GM19099 (cell line): ENCODE measurements around the gene SMIM24.

Source experiments
- POLR2A ChIP-seq: IDR thresholded peaks from 3 replicates; pipeline ENCODE4 v1.6.1; 2011; ENCODE audit warnings: low read depth; ENCODE audit not compliant: insufficient read length; ENCODE audit errors: extremely low read depth

Gene SMIM24

DNA sequence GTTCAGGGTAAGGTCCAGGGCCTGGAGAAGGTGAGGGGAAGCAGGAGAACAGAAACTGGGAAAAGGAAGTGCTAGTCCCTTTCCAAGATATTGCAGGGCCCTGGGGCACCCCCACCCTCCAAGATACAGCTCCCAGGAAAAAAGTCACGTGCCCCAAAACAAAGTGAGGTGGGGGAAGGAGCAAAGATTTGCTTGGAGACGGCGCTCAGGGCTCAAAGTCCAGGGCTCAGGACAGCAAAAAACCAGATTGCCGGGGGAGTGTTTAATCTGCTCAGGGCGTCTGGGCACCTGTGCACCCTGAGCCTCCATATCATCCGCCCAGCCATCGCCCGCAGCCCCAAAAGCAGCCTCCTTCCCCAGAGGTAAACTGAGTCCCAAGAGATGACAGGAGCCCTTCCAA, 6.3 kb downstream of the SMIM24 start:
- TF ChIP-seq POLR2A: no peak

DNA sequence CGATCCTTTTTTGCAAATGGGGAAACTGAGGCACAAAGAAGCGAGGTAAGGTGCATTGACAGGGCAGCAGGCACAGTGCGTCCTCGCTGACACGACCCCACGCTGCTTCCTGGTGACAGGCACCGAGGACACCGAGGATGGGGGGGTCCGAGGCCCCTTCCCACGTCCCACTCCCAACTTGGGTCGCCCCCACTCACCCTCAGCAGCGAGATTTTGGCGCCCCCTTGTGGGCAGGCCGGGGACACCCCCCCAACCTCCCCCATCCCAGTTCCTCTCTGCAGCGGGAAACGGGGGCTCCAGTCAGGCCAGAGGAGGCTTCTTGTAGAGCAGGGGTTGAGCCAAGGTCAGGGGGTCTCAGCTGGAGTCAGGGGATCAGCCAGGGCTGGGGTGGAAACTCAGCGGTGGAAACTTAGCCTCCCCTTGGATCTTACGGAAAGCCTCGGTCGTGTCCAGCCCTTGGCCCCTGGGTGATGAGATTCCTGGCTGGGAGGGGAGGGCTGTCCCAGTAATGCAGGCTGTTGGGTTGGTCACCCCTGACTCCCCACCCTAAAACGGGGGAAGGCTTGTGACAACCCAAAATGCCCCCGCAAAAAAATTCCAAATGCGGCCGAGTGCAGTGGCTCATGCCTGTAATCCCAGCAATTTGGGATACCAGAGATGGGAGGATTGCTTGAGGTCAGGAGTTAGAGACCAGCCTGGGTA, 8.2 kb downstream of the SMIM24 start:
- TF ChIP-seq POLR2A: no peak

DNA sequence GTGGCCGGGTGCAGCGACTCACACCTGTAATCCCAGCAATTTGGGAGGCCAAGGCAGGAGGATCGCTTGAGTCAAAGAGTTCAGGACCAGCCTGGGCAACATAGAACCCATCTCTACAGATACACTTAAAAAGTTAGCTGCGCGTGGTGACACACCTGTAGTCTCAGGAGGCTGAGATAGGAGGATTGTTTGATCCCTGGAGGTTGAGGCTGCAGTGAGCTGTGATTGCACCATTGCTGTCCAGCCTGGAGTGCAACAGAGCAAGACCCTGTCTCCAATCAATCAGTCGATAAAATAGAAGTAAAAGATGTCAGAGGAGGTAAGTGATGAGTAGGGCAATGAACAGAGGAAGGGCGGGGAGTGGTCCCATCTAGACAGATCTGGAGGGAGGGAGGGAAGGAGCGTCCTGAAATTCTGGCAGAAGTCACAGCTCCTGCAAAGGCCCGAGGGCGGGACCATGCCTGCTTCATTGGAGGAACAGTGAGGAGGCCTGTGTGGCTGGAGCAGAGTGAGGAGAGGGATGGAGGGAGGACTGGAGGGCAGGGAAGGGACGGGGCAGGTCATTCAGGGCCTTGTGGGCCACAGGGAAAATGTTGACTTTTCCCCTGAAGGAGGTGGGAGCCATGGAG, 9.7 kb downstream of the SMIM24 start:
- no peak for TF ChIP-seq POLR2A

DNA sequence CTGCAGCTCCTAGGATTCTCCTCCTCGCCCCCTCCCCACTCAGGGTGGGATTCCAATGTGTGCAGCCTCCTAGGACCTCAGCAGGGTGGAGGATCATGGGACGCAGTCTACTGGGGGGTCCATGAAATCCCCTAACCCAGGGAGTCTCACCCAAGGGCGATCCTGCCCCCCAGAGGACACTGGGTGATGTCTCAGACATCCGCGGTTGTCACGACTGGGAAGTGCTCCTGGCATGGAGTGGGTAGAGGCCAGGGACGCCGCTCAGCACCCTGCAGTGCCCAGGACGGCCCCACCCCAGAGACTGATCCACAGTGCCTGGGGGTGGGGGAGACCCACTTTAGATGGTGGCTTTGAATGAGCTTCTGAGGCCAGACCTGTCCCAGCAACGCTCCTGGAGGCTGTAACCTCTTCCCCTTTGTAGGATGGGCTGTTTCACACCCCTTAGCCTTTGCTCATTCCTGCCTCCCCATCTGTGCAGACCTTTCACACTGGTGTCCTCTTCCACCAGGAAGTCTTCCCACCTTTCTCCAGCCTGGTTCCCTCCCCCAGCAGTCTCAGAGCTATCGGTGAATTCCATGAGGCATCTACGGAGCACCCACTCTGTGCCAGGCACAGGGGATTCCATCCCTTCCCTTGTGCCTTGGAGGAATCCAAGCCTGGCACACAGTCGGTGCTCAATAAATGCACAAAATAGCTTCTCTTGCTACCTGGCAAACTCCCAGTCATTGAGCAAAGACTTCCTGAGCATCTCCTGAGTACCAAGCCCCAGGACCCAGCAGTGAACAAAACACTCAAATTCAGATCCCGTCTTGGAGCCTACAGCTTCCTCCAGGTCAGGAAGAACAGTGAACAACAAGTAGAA, 10.5 kb downstream of the SMIM24 start:
- TF ChIP-seq POLR2A: no peak

DNA sequence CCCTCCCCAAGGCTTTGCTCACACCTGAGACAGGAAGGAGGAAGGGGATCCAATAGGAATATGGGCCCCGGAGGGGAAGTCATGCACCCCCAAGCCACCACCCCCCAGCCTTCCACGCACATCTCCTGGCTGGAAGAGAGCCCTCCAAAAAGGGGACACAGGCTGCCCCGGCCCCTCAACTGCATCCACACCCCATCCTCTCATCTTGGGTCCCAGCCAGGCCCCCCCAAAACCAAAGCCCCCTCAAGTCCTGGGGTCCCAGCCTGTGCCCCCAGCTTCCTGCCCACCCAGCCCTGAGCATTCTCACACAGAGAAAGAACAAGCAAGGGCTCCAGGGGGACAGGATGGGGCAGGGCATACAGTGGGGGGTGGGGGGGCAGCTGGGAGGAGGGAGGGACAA, 12.1 kb downstream of the SMIM24 start:
- no peak for TF ChIP-seq POLR2A

DNA sequence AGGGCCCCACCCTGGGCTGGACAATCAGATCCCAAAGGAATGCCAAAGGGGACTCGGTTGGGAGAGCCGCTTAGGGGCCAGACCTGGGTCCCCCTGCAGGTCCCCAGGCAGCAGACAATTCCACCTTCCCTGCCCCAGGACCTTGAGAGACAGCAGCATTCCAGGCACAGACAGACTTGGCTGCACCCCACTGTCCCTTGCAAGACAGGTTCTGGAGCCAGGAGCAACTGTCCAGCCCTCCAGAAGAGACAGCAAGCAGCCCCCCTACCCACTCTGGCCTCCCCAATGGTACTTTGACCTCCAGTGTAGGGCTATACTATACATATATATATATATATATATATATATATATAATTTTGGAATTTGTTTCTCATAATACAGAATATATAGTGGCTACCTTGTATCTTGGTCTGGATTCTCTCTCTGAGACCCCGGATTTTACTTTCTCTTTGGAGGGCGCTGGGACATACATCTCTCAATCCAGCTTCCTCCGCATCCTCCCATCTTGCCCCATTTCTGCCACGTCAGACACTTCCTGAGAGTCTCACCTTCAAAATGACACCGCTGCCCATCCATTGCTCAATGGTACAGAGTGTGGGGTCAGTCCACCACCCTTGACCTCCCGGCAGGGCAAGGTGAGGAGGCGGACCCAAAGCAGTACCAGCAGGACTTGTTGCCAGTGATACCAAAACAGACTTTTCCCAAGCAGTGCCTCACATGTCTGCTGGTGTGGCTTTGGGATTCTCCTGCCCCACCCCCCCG, 12.7 kb downstream of the SMIM24 start:
- no peak for TF ChIP-seq POLR2A

DNA sequence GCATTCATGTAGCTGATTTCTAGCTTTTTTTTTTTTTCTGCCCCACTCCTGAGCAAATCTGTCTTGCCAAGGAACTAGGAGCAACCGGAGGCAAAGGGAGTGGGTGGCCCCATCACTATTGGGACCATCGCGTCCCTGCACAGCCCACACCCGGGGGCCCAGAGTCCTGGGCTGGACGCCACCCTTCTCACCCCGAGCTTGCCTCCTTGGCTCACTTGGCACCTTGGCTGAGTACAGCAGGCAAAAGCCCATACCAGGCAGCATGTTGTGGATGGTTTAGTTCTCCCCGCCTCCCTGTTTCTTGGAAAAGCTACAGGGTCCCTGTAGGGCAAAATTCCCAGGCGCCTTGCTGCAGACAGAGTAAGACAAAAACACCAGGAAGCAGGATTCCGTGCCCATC, 13.7 kb downstream of the SMIM24 start:
- TF ChIP-seq POLR2A: no peak

DNA sequence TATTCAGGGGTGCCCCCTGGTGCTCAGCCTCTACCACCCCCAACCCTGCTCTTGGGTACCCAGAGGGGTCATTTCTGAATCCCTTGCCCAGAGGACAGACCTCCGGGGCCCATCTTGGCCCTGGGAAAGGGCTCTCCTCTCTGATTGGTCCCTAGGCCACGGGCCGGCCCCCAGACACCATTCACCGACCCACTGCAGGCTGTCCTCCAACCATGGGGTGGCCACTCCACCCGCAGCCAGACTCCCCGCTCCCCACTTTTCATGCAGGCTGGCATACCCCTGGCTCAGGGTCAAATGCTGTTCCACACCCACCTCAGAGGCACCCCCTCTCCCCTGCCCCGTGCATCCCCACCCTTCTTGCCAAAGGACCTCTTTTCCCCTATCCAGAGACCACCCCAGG, 14.8 kb downstream of the SMIM24 start:
- no peak for TF ChIP-seq POLR2A

DNA sequence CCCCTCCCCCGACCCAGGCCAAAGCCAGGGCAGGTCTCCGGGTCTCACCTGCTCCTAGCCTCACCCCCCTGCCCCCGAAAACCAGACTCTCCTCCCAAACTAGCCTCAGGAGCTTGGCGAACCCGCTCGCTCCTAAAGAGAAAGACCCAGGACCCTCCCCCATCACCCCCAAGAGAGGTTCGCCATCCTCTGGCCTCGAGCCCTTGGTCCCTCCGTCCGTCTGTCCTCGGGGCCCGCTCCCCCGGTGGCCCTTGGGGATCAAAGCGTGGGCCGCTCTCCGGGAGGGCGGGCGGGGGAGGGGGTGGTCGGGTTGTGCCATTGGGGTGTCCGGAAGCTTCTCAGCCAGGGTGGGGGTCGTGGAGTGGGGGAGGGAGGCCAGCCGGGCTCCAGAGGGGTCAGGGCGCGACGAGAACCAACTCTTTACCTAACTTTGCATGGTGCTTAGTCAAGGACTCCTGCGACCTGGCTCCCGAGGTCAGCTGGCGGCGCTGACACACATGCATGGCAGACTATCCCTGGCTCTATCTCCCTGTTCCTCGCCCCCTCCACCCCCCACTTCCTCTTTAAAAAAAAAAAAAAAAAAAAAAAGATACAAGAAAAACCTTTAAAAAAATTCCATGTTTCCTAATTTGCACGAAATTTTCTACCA, 15.6 kb downstream of the SMIM24 start:
- no peak for TF ChIP-seq POLR2A

DNA sequence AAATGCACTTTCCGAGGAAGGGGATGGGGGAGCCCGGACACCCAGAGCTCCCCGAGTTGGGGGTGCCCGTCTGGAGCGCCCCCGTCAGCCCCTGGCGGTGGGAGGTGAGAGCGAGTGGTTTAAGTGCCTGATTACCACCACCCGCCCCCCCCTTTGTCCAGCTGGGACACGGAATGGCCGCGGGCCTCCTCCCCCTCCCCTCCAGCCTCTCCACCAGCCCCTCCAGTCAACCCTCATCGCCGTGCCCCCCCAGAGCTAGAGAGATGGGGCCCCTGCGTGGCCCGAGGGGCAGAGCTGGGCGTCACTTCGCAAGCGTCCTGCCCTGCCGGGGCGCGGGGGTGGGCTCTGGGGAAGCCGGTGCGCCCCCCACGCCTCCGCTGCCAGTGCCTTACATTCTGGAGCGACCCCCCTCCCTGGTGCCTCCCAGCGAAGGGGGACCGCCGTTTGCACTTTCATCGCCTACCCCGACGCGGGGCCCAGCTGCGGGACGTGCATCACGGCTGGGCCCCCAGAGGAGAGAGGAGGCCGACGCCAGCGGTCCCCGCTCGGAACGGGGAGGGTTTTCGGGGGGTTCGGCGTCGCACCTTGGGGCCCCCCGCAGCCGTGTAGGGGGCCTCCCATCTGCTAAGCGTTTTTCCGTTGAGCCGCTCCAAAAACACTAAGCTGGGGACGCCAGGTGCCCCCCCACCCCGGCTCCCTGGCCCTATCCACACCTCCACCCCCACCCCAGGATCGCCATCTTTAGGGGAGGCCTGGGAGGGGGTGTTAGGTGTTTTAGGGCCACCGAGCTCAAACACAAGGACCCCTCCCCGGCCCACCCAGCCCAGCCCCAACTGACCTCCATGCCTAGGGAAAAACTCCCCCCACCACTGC, 16.4 kb downstream of the SMIM24 start:
- no peak for TF ChIP-seq POLR2A

DNA sequence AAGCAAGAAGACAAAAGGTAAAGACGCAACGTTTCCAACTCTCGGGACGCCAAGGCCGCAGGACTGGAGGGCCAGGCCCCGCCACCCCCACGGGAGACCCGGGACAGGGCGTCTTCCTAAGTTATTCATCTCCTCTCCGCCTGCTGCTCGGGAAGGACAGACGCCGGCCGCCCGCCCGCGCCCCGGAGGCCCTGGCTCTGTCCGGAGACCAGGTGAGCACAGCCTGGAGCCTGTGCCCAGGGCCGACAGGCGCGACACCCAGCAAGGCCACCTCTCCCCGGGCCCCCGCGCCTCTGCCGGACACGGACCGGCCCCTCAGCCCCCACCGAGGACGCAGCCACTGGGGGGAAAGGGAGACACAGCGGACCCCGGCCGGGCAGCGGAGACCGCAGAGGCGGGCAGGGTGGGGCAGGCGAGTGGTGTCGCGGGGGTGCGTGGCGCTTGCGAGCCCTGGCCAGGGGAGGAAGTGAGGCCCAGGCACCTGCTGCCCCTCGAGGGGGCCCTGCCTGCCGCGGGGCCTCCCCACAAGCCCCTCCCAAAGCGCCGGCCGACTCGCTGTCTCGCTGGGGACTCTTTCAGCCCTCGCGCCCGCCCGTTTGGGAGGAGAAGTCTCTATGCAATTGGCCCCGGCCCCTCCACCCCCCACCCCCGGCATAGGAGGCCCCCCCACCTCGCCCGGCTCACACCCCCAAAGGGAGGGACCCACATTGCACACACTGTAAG, 17.2 kb downstream of the SMIM24 start:
- no peak for TF ChIP-seq POLR2A

DNA sequence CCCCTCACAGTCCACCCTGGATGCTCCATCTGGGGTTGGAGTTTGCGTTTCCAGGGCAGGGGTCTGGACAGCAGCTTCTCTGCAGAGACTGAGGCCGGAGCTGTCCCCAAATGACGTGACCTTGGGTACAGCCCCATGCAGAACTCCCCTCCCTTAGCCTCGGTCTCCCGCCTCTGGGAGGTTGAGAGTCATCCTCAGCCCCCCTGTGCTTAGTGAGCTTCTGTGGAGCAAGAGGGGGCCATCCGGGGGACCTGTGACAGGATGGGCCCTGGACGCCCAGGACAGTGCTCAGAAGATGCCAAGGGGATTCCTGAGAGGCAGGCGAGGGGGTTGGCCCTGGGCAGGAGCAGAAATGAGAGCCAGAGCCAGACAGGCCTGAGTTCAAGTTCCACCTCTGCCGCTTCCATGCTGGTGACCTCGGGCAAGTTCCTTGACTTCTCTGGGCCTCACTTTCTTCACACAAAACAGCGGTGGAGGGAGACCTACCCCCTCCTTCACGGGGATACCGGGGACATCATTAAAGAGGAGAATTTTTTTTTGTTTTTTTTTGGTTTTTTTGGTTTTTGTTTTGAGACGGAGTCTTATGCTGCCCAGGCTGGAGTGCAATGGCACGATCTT, 20.3 kb downstream of the SMIM24 start:
- no peak for TF ChIP-seq POLR2A
